HG02840 (cell line): ENCODE data around the gene IDNK.

Source experiments
- ATAC-seq: cut with Tn5 transposase; IDR thresholded peaks from one replicate; pipeline ENCODE4 v1.9.1; 2021; ENCODE audit warnings: mild to moderate bottlenecking, moderate library complexity, moderate number of reproducible peaks; ENCODE audit not compliant: unreplicated experiment, low FRiP score

Gene IDNK

DNA sequence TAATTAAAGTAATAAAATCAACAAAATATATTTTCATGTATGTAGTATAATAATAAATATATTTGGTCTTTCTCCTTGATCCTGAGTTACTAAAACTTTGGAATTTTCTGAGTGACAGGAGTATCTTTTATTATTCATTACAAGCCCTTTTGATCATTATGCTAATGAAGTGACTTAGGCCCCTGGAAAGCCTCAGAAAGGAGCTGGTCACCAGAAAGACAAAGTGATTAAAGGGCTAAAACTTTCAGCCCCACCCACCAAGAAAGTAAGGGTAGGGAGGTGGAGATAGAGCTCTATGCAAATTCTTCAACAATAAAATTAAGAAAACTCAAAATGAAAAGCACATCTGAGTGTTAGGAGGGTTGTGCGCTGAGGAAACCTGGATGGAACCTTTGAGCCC, 57.3 kb downstream of the IDNK start:
- ATAC-seq = no peak

DNA sequence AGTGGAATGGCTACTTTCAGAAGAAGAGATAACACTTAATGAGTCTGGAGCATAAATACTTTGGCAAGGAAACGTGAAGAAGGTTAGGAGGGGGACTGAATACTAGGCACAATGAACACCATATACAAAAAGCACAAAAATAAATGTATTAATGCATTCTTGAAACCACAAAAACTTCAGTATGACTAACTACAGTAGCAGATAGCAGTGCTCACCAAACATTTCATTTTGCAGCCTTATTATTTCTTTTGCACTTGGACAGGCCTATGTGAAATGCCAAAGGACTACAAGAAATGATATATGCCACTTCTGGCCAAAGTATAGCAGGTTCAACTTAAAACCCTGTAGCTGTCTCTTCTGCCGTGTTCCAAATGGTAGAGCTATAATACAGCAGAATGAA, 58.5 kb downstream of the IDNK start:
- no peak for ATAC-seq

DNA sequence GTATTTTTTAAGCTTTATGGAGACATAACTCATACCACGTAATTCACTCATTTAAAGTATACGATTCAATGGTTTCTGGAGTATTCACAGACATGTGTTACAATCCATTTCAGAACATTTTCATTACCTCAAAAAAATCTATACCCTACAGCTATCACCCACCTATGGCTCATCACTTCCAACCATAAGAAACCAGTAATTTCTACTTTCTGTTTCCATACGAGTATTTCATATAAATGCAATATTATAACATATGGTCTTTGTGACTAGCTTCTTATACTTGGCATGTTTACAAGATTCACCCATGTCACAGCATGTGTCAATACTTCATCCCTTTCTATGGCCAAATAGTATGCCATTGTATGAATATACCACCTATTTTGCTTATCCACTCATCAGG, 66.0 kb downstream of the IDNK start:
- ATAC-seq = no peak

DNA sequence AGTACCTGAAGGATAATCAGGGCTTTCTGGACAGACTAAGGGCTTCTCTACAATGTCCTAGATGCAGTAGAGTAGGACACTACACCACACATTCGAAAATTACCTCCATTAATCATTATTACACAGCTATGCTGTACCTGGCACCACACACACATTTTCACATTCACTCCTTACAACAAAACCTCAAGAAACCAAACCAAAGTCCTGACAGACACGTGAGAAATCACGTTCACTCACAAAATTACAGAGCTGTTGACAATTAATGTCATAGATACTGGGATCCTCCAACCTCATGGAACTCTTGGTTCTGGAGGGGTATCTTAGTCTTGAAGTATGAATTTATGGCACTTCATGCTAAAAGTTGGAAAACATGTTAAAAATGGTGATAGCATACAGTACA, 68.5 kb downstream of the IDNK start:
- no peak for ATAC-seq
